GM19438 (cell line): ENCODE data around the gene DNAH1.

Experiments
- ATAC-seq: cut with Tn5 transposase; IDR thresholded peaks from one replicate; pipeline ENCODE4 v1.9.1; 2021; ENCODE audit warnings: low read depth; ENCODE audit not compliant: unreplicated experiment

DNAH1 gene

GRCh38 chr3:52401021-52401420, 84.9 kb downstream of the DNAH1 start:
- no peak for ATAC-seq

- ATAC-seq = no peak
These were observed 85.4 kb downstream of the DNAH1 start for GRCh38 chr3:52401551-52401950.

DNA sequence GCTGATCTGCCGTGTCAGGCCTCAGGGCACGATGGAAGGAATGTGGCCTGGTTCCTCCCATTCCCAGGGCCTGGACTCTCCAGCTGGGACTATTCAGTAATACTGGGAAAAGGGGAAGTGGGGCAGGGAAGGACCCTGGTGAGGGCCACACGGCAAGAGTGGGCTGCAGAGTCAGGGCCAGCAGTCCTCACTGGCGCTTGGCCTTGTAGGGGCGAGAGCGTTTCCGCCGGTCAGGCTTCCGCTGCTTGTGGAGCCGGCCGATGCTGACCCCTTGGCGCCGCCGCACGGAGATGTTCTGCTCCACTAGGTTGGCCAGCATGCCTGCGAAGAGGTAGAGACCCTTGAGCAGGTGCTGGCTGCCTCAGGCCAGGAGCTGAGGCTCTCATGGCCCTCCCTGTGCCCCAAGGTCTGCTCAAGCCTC, 86.0 kb downstream of the DNAH1 start:
- no peak for ATAC-seq

GRCh38 chr3:52402706-52403270, 86.7 kb downstream of the DNAH1 start:
- ATAC-seq = no peak

DNA sequence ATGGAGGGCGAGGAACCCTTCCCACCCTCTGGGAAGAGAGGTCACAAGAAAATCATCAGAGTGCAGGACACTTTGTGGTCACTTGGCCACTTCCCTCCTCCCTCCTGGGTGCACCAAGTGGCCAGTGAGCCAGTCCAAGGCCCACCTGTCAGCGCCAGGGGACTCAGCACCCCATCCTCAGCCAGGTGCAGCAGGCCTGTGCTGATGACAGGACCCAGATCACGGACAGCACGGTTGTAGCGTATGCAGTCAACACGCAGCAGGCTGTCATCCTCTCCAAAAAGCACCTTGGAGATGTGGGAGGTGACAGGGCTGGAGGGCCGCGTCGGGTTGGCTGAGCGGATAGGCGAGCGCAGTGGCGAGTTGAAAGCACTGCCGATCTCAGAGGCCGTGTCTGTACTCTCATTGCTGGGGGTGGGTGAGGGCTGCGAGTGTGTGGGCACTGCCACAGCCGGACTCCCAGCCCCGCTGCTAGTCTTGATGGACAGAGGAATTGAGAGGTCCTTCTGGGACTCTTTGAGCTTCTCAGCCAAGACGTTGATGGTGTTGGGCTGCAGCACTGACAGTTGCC, 87.2 kb downstream of the DNAH1 start:
- ATAC-seq = no peak

DNA sequence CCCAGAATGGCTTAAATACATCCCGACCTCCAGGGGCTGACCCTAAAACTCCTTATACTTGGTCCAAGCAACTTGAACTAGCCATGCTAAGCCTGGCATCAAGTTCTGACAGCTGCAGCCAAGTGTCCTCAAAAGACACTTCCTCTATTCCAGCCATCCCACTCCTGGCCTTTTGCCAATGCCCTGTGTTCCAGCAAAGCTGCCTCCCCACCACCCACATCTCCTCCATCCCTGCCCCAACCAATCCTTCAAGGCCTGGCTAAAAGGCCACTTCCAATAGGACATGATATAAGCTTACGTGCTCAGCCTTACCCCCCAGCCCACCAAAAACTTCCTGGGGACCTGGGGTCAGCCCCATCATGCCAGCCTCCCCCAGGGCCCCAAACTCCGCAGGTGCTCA, 87.8 kb downstream of the DNAH1 start:
- ATAC-seq = no peak

DNA sequence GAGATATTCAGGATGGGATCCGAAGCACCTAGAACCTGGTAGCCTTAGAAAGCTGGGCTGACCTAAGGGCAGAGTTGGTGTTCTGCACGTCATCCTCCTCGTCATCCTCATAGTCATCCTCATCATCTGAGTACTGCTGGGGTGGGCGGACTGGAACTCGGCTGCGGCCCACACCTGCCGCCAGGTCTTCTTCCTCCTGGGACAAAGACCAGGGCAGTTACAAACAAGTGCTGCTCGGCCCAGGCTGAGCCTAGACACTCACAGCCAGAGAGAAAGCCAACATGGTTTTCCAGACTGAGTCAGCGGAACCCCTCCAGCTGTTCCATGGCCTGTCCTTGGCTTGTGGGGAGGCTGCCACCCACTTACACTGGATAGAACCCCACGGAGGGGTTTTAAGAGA, 88.3 kb downstream of the DNAH1 start:
- no peak for ATAC-seq

DNA sequence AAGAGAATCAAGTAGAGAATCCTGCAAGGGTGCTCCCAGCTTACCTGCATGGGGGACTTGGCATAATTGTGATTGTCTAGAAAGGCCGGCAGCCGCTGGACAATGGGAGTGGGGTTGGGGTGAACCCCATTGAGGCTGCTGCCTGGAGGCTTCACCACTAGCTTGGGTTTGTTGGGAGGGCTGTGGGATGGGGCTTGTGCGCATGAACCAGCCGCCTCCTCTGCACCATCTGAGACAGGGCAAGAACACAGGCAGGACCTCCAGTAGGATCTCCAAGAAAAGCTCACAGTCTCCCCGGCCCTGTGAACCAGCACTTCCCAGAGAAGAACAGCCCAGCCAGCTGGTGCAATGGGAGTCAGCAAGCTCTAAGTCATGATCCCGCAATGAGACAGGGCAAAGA, 88.9 kb downstream of the DNAH1 start:
- ATAC-seq = no peak

DNA sequence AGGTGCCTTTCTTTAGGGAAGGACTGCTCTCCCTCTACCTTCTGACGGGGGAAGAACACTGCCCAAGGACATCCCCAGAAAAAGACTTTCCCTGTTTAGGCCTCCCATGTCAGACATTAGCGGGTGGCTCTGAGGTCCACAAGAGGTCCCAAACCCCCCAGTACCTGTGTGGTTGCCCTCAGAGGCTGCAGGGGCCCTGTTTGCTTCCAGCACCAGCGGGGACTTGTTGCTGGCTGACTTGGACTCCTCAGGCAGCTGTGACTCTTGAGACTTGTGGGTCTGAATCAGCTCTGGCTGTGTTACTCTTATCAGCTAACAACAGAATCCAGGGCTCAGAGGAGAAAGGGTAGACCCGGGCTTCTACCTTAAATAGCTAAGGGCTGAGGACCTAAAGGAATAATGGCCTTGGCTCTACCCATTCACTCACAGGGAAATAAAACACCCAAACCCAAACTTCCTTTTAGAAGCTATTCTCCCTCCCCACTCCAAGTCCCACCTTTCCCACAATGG, 89.5 kb downstream of the DNAH1 start:
- no peak for ATAC-seq

DNA sequence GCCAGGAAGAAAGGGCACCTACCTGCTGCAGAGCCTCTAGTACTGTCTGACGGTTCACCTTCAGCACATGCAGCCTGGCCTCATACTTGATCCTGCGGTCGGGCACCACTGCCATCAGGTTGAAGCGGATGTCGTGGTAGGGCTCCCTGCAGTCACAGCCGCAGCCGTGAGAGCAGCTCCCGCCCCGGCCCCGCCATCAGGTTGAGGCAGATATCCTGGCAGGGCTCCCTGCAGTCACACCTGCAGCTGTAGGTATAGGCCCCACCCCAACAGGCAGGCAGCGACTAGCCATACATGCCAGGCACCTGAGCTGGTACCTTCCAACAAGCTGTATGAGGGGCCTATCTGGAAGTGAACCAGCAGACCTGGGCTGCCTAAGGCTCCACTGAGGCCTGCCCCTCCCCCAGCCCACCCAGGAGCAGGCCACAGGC, 90.1 kb downstream of the DNAH1 start:
- no peak for ATAC-seq

DNA sequence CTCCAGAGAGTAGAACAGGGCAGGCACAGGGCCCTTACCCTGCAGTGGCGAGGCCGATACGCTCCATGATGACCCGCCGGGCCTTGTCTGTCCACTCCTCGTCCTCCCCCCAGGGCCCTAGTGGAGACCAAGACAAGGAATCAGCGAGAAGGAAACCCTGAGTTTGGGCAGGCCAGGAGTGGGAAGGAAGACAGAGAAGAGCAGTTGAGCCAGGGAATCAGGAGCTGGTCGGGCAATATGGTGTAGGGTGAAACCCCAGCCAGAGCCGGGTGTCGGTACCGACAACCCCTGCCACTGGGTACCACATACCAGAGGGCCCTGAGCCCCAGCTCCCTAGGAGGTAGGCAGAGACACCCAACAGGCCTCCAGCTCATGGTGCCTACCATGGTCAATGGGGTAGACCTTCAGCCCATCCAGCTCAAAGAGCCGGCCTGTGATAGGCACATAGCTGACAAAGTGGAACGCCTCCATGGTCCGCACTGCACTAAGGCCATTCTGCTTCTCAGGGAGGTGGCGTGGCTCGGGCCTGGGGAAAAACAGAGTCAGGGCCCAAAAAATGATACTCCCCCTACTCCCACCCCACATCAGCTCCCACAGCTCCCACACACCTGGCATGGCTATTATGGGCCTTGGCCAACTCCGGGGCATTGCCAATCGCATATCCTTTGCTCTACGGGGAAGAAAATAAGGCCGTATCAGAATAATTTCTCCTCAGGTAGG, 90.8 kb downstream of the DNAH1 start:
- ATAC-seq = no peak

- no peak for ATAC-seq
These were observed 91.7 kb downstream of the DNAH1 start for GRCh38 chr3:52407779-52408178.

DNA sequence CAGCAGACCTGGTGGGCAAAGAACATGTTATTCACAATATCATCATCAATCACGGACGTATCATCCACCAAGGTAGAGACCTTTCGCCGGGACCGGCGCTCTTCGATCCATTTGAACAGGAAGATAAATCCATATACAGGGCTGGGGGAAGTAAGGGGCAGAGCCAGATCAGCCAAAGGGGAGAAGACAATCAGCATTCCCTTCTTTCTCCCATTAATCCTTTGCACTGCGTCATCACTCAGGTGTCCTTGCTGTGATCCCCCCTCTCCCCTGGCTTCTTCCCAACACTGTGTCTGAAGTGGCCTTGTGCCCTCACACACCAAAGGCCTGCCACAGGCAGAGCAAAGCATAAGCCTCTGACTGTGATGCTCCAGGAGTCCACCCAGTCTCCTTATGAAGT, 92.3 kb downstream of the DNAH1 start:
- no peak for ATAC-seq

DNA sequence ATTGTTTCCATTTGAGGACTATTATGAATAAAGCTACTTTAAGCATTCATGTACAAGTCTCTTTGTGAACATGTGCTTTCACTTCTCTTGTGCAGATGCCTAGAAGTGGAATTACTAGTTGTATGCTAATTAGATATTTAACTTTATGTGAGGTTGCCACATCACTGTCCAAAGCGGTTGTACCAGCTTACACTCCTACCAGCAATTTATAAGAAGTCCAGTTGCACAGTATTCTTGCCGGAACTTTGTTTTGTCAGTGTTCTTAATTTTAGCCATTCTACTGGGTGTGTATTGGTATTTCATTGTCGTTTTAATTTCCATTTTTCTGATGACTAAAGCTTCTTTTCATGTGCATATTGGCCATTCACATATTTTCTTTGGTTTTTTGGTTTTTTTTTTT, 99.7 kb downstream of the DNAH1 start:
- no peak for ATAC-seq

DNA sequence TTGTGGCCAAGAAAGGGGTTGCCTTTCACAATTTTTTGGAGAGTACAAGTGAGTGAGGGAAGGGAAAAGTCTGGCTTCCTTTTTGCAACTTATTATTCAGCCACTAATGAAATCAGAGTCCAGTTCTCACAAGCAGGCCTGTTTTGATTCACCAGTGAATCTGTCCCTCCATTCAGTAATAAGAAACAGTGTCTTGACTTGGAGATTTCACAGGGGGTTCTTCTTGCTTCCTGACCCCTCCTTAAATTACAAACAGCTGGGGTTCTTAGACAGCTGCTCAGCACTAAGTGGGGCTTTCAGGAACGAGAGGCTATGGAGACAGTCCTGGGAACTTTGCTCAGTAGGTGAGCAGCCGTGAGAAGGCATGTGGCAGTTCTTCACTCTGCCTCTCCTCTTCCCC, 104.3 kb downstream of the DNAH1 start:
- no peak for ATAC-seq

DNA sequence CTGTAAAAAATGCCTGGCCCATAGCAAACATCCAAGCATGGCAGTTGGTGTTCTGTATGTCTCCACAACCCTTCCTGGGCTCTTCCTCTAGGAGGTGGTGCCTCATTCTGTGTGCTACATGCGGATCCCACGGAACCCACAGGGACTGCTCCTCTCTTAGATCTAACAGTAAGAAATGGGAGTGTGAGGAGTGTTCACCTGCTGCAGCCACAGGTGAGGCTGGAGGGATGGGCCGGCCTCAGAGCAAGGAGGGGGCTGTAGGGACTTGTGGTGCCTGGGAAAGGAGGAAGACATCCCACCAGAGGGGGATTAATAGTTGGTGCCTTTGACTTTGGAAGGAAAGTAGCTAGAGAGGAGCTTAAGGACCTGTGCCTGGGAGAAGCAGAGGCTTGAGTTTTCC, 106.5 kb downstream of the DNAH1 start:
- no peak for ATAC-seq

DNA sequence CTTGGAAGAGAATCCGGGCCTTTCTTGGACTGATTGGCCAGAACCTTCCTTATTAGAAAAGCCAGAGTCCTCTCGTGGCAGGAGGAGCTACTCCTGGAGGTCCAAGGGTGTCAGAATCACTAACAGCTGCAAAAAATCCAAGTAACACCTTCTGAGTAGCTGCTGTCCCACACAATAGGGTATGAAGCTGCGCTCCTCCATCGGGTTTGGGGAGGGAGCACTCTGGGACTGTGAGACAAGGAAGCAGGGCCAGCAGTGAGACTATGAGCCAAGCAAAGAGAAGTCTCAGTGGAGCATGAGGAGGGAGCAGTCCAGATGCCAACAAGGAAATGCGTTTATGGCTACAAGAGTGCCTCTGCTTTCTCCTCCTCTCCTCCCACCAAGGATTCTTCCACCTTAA, 107.1 kb downstream of the DNAH1 start:
- no peak for ATAC-seq

DNA sequence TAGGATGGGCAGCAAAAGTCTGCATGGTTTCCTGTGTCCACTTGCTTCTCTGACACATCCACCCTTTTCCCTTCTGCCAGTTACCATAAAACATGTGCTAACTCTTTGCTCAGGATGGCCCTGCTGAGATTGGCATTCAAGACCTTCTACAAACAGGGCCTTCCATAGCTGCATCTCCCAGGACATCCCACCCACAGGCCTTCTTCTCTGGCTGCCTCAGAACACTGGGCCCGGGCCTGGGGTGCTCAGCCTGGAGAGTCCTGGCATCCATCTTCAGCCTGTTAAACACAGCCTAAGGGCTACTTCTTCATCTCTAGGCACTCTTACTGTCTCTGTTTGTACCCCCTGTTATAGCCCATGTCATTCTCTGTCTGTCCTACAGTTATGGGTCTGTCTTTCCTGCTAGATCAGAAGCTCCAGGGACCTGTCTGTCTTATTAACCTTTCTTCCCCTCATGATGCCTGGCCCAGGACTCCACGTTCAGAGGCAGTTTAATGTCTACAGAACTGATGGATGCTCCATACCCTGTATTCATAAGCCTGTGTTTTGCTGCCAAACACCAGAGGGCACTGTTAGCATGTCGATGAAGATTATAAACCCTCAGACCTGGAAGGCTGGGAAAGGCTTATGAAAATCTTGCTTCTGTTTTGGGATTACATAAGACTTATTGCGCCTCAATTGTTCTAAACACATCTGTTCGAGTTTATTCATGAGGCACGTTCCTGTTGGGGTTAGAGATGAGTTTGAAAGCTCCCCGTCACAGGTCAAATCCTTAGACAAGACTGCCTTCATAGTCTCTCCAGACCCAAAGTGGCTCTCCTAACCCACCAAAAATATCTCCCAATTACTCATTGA, 112.3 kb downstream of the DNAH1 start:
- ATAC-seq = no peak

DNA sequence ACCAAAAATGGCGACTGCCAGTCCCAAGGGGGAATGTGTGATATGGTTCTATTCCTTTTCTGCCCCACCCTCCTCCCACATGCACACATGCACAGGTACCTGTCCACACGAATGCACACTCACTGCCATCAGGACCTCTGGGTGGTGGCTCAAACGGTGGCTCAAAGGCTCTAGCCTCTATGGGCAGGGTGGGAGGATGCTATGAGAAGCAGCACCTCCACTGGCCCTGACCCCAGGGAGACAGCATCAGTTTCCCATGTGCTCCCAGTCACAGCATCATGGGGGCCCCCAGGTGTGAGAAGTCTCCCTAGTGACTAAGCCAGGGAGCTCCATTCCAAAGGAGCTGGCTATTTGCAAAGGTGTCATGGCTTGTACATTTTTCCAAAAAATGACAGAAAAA, 112.9 kb downstream of the DNAH1 start:
- ATAC-seq = no peak

GRCh38 chr3:52429779-52430415, 113.8 kb downstream of the DNAH1 start:
- ATAC-seq = no peak

GRCh38 chr3:52430416-52430810, 114.3 kb downstream of the DNAH1 start:
- no peak for ATAC-seq
